Loucy (cell line): Measurements from ENCODE around the gene SAGE1.
"Not testable (repeated sequence)": the region's sequence is repeated elsewhere in the genome, so short reads cannot be mapped to it uniquely, and the experiment has no call there.

Experiments used
- EZH2phosphoT487 ChIP-seq: fragments of 200-600 bp; IDR thresholded peaks from 2 replicates; pipeline ENCODE4 v1.6.1; 2018; ENCODE audit warnings: antibody characterized with exemption, mild to moderate bottlenecking, moderate library complexity, borderline replicate concordance
- TF ChIP-seq, protein P1 (sequence below): fragments of 200-600 bp; sonication (generic); conservative IDR thresholded peaks from 2 replicates; pipeline ENCODE4 v1.5.1; 2014; ENCODE audit warnings: mild to moderate bottlenecking, antibody characterized with exemption, low read length

GRCh38 chrX:135888230-135888629 is 5.3 kb upstream of the SAGE1 start:
- TF ChIP-seq EZH2phosphoT487 = not testable (repeated sequence)
- TF ChIP-seq, protein P1, sequence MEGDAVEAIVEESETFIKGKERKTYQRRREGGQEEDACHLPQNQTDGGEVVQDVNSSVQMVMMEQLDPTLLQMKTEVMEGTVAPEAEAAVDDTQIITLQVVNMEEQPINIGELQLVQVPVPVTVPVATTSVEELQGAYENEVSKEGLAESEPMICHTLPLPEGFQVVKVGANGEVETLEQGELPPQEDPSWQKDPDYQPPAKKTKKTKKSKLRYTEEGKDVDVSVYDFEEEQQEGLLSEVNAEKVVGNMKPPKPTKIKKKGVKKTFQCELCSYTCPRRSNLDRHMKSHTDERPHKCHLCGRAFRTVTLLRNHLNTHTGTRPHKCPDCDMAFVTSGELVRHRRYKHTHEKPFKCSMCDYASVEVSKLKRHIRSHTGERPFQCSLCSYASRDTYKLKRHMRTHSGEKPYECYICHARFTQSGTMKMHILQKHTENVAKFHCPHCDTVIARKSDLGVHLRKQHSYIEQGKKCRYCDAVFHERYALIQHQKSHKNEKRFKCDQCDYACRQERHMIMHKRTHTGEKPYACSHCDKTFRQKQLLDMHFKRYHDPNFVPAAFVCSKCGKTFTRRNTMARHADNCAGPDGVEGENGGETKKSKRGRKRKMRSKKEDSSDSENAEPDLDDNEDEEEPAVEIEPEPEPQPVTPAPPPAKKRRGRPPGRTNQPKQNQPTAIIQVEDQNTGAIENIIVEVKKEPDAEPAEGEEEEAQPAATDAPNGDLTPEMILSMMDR = not testable (repeated sequence)
